H1 (cell line): Measurements from ENCODE around the gene BARX1. TPM values are rescaled to one million over a fixed set of nuclear protein-coding genes. Genes with fewer than 3 reads are reported as not detected.

Experiments
- CTCF ChIA-PET: fragments of 300-600 bp; sonication (Branson Sonifier 250); formaldehyde crosslinking; loops from one replicate; lab custom pipeline; 2021; ENCODE audit not compliant: partially characterized antibody; lab: Charles Lee
- POLR2A ChIA-PET: fragments of 300-600 bp; sonication (Branson Sonifier 250); formaldehyde crosslinking; loops from one replicate; lab custom pipeline; 2021; ENCODE audit warnings: inconsistent platforms; ENCODE audit not compliant: partially characterized antibody; lab: Charles Lee
- DNase-seq, 2 experiments: peaks; one replicate each; pipeline versions ENCODE4 v3.0.0 to v3.0.0-alpha.2; 2010 to 2022; ENCODE audit warnings: low spot score in 2 of 2, low read depth in 1 of 2, mixed read lengths in 1 of 2
- FAIRE-seq: peaks from 2 replicates; lab custom pipeline; 2011; peaks lifted over from hg19 to GRCh38; lab: Jason Lieb, UNC
- H2AFZ ChIP-seq: 2 replicates; pipeline ENCODE4 v1.8.1; 2012; ENCODE audit warnings: low read length, inconsistent platforms
- H2AK5ac ChIP-seq: 2 replicates; pipeline ENCODE4 v1.6.1; 2013; ENCODE audit warnings: low read depth, low read length
- H2BK120ac ChIP-seq: replicated peaks from 2 replicates; pipeline ENCODE3; 2013; ENCODE audit warnings: low read depth, low read length, inconsistent platforms
- H2BK12ac ChIP-seq: 2 replicates; pipeline ENCODE4 v1.6.1; 2013; ENCODE audit warnings: low read depth, low read length
- H2BK15ac ChIP-seq: 2 replicates; pipeline ENCODE4 v1.6.1; 2013; ENCODE audit warnings: low read length
- H2BK20ac ChIP-seq: 2 replicates; pipeline ENCODE4 v1.6.1; 2013; ENCODE audit warnings: low read length
- H2BK5ac ChIP-seq: 2 replicates; pipeline ENCODE4 v1.6.1; 2013; ENCODE audit warnings: low read depth, low read length
- H3K14ac ChIP-seq: 2 replicates; pipeline ENCODE4 v1.6.1; 2013; ENCODE audit warnings: inconsistent platforms; ENCODE audit not compliant: insufficient read length
- H3K18ac ChIP-seq: 2 replicates; pipeline ENCODE4 v1.6.1; 2013; ENCODE audit warnings: low read length; ENCODE audit errors: extremely low read depth
- H3K23ac ChIP-seq: 2 replicates; pipeline ENCODE4 v1.6.1; 2013; ENCODE audit warnings: inconsistent platforms; ENCODE audit not compliant: insufficient read length
- H3K23me2 ChIP-seq: 2 replicates; pipeline ENCODE4 v1.6.1; 2013; ENCODE audit warnings: low read depth, low read length
- H3K27ac ChIP-seq: 2 replicates; pipeline ENCODE4 v1.6.1; 2011; ENCODE audit warnings: low read depth, low read length, inconsistent platforms
- H3K27me3 ChIP-seq, 4 experiments: replicated peaks in 1 of 4; 1 replicate in 1 of 4; 2 replicates in 3 of 4; pipeline versions ENCODE4 v1.6.1 to v1.8.1; 2011 to 2013; ENCODE audit warnings: low read length in 3 of 4, mild to moderate bottlenecking in 3 of 4, inconsistent platforms in 2 of 4, mixed read lengths in 2 of 4, moderate library complexity in 1 of 4; ENCODE audit not compliant: control insufficient read depth in 3 of 4, insufficient read depth in 3 of 4; ENCODE audit errors: extremely low read depth in 1 of 4
- H3K36me3 ChIP-seq, 4 experiments: 2 replicates each; pipeline versions ENCODE4 v1.6.1 to v1.8.1; 2011 to 2013; ENCODE audit warnings: mild to moderate bottlenecking in 4 of 4, low read length in 3 of 4, moderate library complexity in 2 of 4, control low read depth in 1 of 4, inconsistent platforms in 1 of 4; ENCODE audit not compliant: insufficient read depth in 4 of 4, control insufficient read depth in 2 of 4
- H3K4ac ChIP-seq: replicated peaks from 2 replicates; pipeline ENCODE3; 2013; ENCODE audit warnings: low read length, low read depth, mixed read lengths, inconsistent platforms; ENCODE audit not compliant: insufficient read length
- H3K4me1 ChIP-seq, 4 experiments: replicated peaks in 1 of 4; 1 replicate in 1 of 4; 2 replicates in 3 of 4; pipeline versions ENCODE4 v1.6.1 to v1.8.1; 2011 to 2013; ENCODE audit warnings: low read length in 3 of 4, inconsistent platforms in 2 of 4, mixed read lengths in 1 of 4; ENCODE audit not compliant: insufficient read depth in 4 of 4, control insufficient read depth in 3 of 4
- H3K4me2 ChIP-seq, 2 experiments: 2 replicates each; pipeline versions ENCODE4 v1.6.1 to v1.8.1; 2011 to 2013; ENCODE audit warnings: low read depth in 2 of 2, low read length in 2 of 2, control low read depth in 1 of 2, inconsistent platforms in 1 of 2, mild to moderate bottlenecking in 1 of 2; ENCODE audit not compliant: insufficient read depth in 1 of 2
- H3K4me3 ChIP-seq, 4 experiments: fragments of 200-600, 300-600 bp in 1 of 4; sonication (generic), shearing (Covaris generic), sonication (Bioruptor Twin) in 1 of 4; 2 replicates each; pipeline versions ENCODE4 v1.5.1 to v1.8.1; 2011 to 2016; ENCODE audit warnings: low read length in 4 of 4, low read depth in 3 of 4, control low read depth in 2 of 4, inconsistent platforms in 2 of 4, mild to moderate bottlenecking in 2 of 4, mixed read lengths in 1 of 4, moderate library complexity in 1 of 4; ENCODE audit not compliant: insufficient read depth in 2 of 4; ENCODE audit errors: extremely low read depth in 1 of 4
- H3K56ac ChIP-seq: replicated peaks from 2 replicates; pipeline ENCODE3; 2013; ENCODE audit warnings: low read depth, mild to moderate bottlenecking, mixed read lengths, low read length, inconsistent platforms; ENCODE audit not compliant: insufficient read length
- H3K79me1 ChIP-seq: 2 replicates; pipeline ENCODE4 v1.6.1; 2013; ENCODE audit warnings: low read depth, low read length, control low read depth
- H3K79me2 ChIP-seq, 2 experiments: 2 replicates each; pipeline versions ENCODE4 v1.6.1 to v1.8.1; 2012 to 2013; ENCODE audit warnings: low read length in 2 of 2, mild to moderate bottlenecking in 2 of 2, inconsistent platforms in 1 of 2; ENCODE audit not compliant: insufficient read depth in 2 of 2, control insufficient read depth in 1 of 2
- H3K9ac ChIP-seq, 4 experiments: replicated peaks in 1 of 4; 1 replicate in 1 of 4; 2 replicates in 3 of 4; pipeline versions ENCODE4 v1.6.1 to v1.8.1; 2011 to 2013; ENCODE audit warnings: low read depth in 3 of 4, low read length in 3 of 4, control low read depth in 2 of 4, mild to moderate bottlenecking in 2 of 4, moderate library complexity in 2 of 4, inconsistent platforms in 1 of 4; ENCODE audit errors: extremely low read depth in 1 of 4
- H3K9me3 ChIP-seq, 2 experiments: 2 replicates each; pipeline versions ENCODE4 v1.6.1 to v1.8.1; 2012 to 2013; ENCODE audit warnings: mild to moderate bottlenecking in 2 of 2, moderate library complexity in 2 of 2, control low read depth in 1 of 2, inconsistent platforms in 1 of 2, low read depth in 1 of 2, low read length in 1 of 2, mixed read lengths in 1 of 2; ENCODE audit not compliant: insufficient read depth in 2 of 2
- H4K20me1 ChIP-seq, 2 experiments: replicated peaks in 1 of 2; 2 replicates each; pipeline versions ENCODE3 to v1.8.1; 2011 to 2013; ENCODE audit warnings: inconsistent platforms in 2 of 2, low read length in 2 of 2, mild to moderate bottlenecking in 1 of 2; ENCODE audit not compliant: insufficient read depth in 2 of 2, control insufficient read depth in 1 of 2
- H4K5ac ChIP-seq: 2 replicates; pipeline ENCODE4 v1.6.1; 2013; ENCODE audit warnings: low read length, low read depth, mixed read lengths, inconsistent platforms; ENCODE audit not compliant: insufficient read length
- H4K8ac ChIP-seq: 2 replicates; pipeline ENCODE4 v1.8.0; 2013; ENCODE audit warnings: mild to moderate bottlenecking, moderate library complexity, low read length, inconsistent platforms; ENCODE audit not compliant: insufficient read depth; ENCODE audit errors: extremely low read depth
- H4K91ac ChIP-seq: replicated peaks from 2 replicates; pipeline ENCODE3; 2013; ENCODE audit warnings: low read length, mixed read lengths, inconsistent platforms; ENCODE audit not compliant: insufficient read length
- CHD2 ChIP-seq: IDR thresholded peaks from 2 replicates; pipeline ENCODE4 v1.6.1; 2012; ENCODE audit warnings: low read length, improper control_type of control experiment
- CREB1 ChIP-seq: IDR thresholded peaks from 2 replicates; pipeline ENCODE4 v1.6.1; 2012; ENCODE audit warnings: inconsistent platforms
- E2F6 ChIP-seq: IDR thresholded peaks from 2 replicates; pipeline ENCODE4 v1.6.1; 2012; ENCODE audit warnings: inconsistent platforms
- HDAC2 ChIP-seq, 2 experiments: fragments of 300-600 bp in 1 of 2; sonication (generic) in 1 of 2; IDR thresholded peaks; 2 replicates each; pipeline ENCODE4 v1.6.1; 2011 to 2012; ENCODE audit warnings: low read depth in 2 of 2, low read length in 2 of 2, mild to moderate bottlenecking in 2 of 2, moderate library complexity in 2 of 2, borderline replicate concordance in 1 of 2, inconsistent platforms in 1 of 2
- RNF2 ChIP-seq: fragments of 200-900, 300-1000 bp; sonication (generic); IDR thresholded peaks from 2 replicates; pipeline ENCODE4 v1.7.1; 2016; ENCODE audit warnings: borderline replicate concordance, low read depth, mild to moderate bottlenecking, antibody characterized with exemption, low read length; ENCODE audit not compliant: poor library complexity, severe bottlenecking; ENCODE audit errors: missing control alignments
- SIRT6 ChIP-seq: IDR thresholded peaks from one replicate; pipeline ENCODE4 v1.7.1; 2012; ENCODE audit warnings: low read length, inconsistent platforms
- YY1 ChIP-seq: IDR thresholded peaks from 2 replicates; pipeline ENCODE4 v1.6.1; 2011; ENCODE audit warnings: low read depth, mild to moderate bottlenecking, low read length
- WGBS, 2 experiments: shearing (Covaris generic) in 1 of 2; methylation state at CpG; one replicate each; pipeline versions ENCODE4 v1.1.6 to v1.1.7; 2013 to 2015; ENCODE audit warnings: low lambda C conversion rate in 2 of 2, mixed read lengths in 2 of 2, inconsistent platforms in 1 of 2, low coverage in 1 of 2, missing lambda C conversion rate in 1 of 2; ENCODE audit not compliant: insufficient replicate concordance in 2 of 2, insufficient coverage in 1 of 2, insufficient read length in 1 of 2; ENCODE audit errors: extremely low coverage in 1 of 2, missing lambda C conversion rate in 1 of 2; 5-methylcytosine and 5-hydroxymethylcytosine counted together
- polyA plus RNA-seq, 7 experiments: library from polyadenylated mRNA; depleted of rRNA in 3 of 7; stranded (reverse) in 5 of 7; unstranded in 2 of 7; fragments of >200 nt in 5 of 7; fragments of 200-250 nt in 2 of 7; gene quantifications; 1 replicate in 5 of 7; 2 replicates in 1 of 7; 4 replicates in 1 of 7; pipeline versions ENCODE4 v1.2.1 to v1.2.3, GENCODE V29; 2011 to 2013; ENCODE audit warnings: missing spikeins in 2 of 7, mixed read lengths in 2 of 7
- total RNA-seq: library from RNA; stranded (reverse); fragmentation: NEBNext Ultra II Directional; extraction: Animal tissue kit (Norgen Biotek cat#: 25700); gene quantifications from 2 replicates; pipeline ENCODE4 v1.2.1, GENCODE V29; 2021

Gene BARX1
- total and polyA plus RNA-seq, 2 of the 8 experiments (the other 6 are each of a cell fraction or from before 2014, with no cell fraction given), result 0.79 to 2.6 TPM

GRCh38 chr9:93902780-93903655 is 52.1 kb downstream of the BARX1 start:
- no peak for FAIRE-seq
- no peak for TF ChIP-seq RNF2
- TF ChIP-seq E2F6, result no peak
- TF ChIP-seq CREB1, result no peak
- TF ChIP-seq HDAC2 (IDR thresholded peaks at IDR 0.05; ENCODE audit: borderline replicate concordance in 1 of 2, low read depth in 2 of 2, low read length in 2 of 2), result no peak
- TF ChIP-seq SIRT6, result no peak
- TF ChIP-seq YY1, result no peak
- no peak for TF ChIP-seq CHD2
- CTCF ChIA-PET, result interaction anchor here (1.0 to 1.4 kb wide), 4 partner anchors 35 to 87 kb away, joined by 3 to 4 read pairs (median 3); no protein-coding TSS in a partner anchor

More at GRCh38 chr9:93902780-93903655, 52.1 kb downstream of the BARX1 start:
- no peak overlapping the region for H3K23ac ChIP-seq
- no peaks in the 10 kb centered on the region for H3K23me2 ChIP-seq
- no peak overlapping the region for H3K56ac ChIP-seq
- peak overlapping the region; percentile 14; the same call in 1 of the 2 replicates for H4K8ac ChIP-seq
- 91% methylated on average over 10 of the region's 12 CpGs; no CpG with 5 or more reads in 1 of the 2 experiments for WGBS, 2 experiments
- H3K36me3 ChIP-seq, result no peaks in the 10 kb centered on the region
- no peak overlapping the region for H2AFZ ChIP-seq
- no peak overlapping the region for H4K91ac ChIP-seq
- no peak overlapping the region for H4K5ac ChIP-seq
- H2BK12ac ChIP-seq, result no peak overlapping the region
- no peak overlapping the region for H3K27ac ChIP-seq
- H3K4me2 ChIP-seq, result no peak overlapping the region
- no peak overlapping the region for H2BK15ac ChIP-seq
- no peaks in the 10 kb centered on the region for H3K4me1 ChIP-seq
- H3K9me3 ChIP-seq, result no peaks in the 10 kb centered on the region
- no peaks in the 10 kb centered on the region for H3K79me2 ChIP-seq
- no peak overlapping the region for H2AK5ac ChIP-seq
- no peak overlapping the region for H3K9ac ChIP-seq
- H2BK120ac ChIP-seq, result no peak overlapping the region
- H3K4ac ChIP-seq, result no peak overlapping the region
- DNase-seq, result no peak
- H3K79me1 ChIP-seq, result no peaks in the 10 kb centered on the region
- no peaks in the 10 kb centered on the region for H4K20me1 ChIP-seq
- POLR2A ChIA-PET, result no interaction called here
- H2BK20ac ChIP-seq, result no peak overlapping the region
- no peak overlapping the region for H2BK5ac ChIP-seq
- no peaks in the 10 kb centered on the region for H3K27me3 ChIP-seq
- no peak overlapping the region for H3K14ac ChIP-seq
- H3K4me3 ChIP-seq, result no peak overlapping the region
- no peak overlapping the region for H3K18ac ChIP-seq
